Hepatic stellate cell (primary cell): ENCODE results near the gene PSTPIP2.
"Not testable (repeated sequence)": the region's sequence is repeated elsewhere in the genome, so short reads cannot be mapped to it uniquely, and the experiment has no call there.

Experiments used
- DNase-seq: peaks from one replicate; pipeline ENCODE4 v3.0.0; 2011; ENCODE audit warnings: low spot score

The PSTPIP2 gene

GRCh38 chr18:45984546-45985235 lies 87.4 kb downstream of the PSTPIP2 start:
- DNase-seq = no peak

GRCh38 chr18:45981821-45982220 lies 90.2 kb downstream of the PSTPIP2 start:
- no peak for DNase-seq

- DNase-seq = no peak
These were observed 91.8 kb downstream of the PSTPIP2 start for GRCh38 chr18:45980229-45980628.

GRCh38 chr18:45978084-45978483 lies 94.0 kb downstream of the PSTPIP2 start:
- DNase-seq = no peak

- no peak for DNase-seq
These were observed 95.1 kb downstream of the PSTPIP2 start for GRCh38 chr18:45976974-45977373.

- DNase-seq = no peak
These were observed 95.5 kb downstream of the PSTPIP2 start for GRCh38 chr18:45976566-45976965.

- DNase-seq = peak; percentile 45
These were observed 97.9 kb downstream of the PSTPIP2 start for GRCh38 chr18:45974088-45974536.

- DNase-seq = peak; percentile 89
These were observed 104.9 kb downstream of the PSTPIP2 start, which contains the start of gene EPG5 for GRCh38 chr18:45967007-45967706. TSS of gene EPG5 (minus strand) at chr18:45967329. CDS start at chr18:45967239, 90 bp downstream.

- not testable (repeated sequence) for DNase-seq
These were observed 107.1 kb downstream of the PSTPIP2 start for GRCh38 chr18:45964913-45965312.

- DNase-seq = peak; percentile 48
These were observed 109.2 kb downstream of the PSTPIP2 start for GRCh38 chr18:45962866-45963265.

- DNase-seq = peak; percentile 53
These were observed 109.6 kb downstream of the PSTPIP2 start for GRCh38 chr18:45962461-45962860.

GRCh38 chr18:45959484-45959883 lies 112.6 kb downstream of the PSTPIP2 start:
- not testable (repeated sequence) for DNase-seq

- no peak for DNase-seq
These were observed 113.3 kb downstream of the PSTPIP2 start for GRCh38 chr18:45958730-45959129.

GRCh38 chr18:45958027-45958426 lies 114.0 kb downstream of the PSTPIP2 start:
- no peak for DNase-seq

- peak; percentile 17 for DNase-seq
These were observed 115.0 kb downstream of the PSTPIP2 start for GRCh38 chr18:45957100-45957499.

- DNase-seq = peak; percentile 79
These were observed 117.8 kb downstream of the PSTPIP2 start for GRCh38 chr18:45954070-45954934.

GRCh38 chr18:45951016-45951714 lies 120.9 kb downstream of the PSTPIP2 start:
- no peak for DNase-seq

GRCh38 chr18:45945669-45946068 lies 126.4 kb downstream of the PSTPIP2 start:
- DNase-seq = no peak

GRCh38 chr18:45940724-45941123 lies 131.3 kb downstream of the PSTPIP2 start:
- no peak for DNase-seq

- no peak for DNase-seq
These were observed 132.8 kb downstream of the PSTPIP2 start for GRCh38 chr18:45939236-45939635.

- no peak for DNase-seq
These were observed 133.5 kb downstream of the PSTPIP2 start for GRCh38 chr18:45938488-45938935.
